Amniotic epithelial cell (primary cell): ENCODE results near the gene ASZ1.
A peak's percentile ranks its signal among the peaks of the same experiment; 100 is the strongest.

Experiments
- DNase-seq: peaks from one replicate; pipeline ENCODE4 v3.0.0-alpha.2; 2010; ENCODE audit warnings: low read depth

Gene ASZ1

DNA sequence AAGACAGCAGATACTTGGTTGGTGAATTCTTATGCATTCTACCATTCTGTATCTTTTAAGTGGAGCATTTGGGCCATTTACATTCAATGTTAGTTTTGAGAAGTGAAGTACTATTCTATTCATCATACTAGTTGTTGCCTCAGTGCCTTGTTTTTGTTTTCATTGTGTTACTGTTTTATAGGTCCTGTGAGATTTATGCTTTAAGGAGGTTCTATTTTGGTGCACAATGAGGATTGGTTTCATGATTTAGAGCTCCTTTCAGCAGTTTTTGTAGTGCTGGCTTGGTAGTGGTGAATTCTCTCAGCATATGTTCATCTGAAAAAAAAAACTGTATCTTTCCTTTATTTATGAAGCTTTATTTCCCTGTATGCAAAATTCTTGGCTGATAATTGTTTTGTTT is 81.1 kb downstream of the ASZ1 start:
- no peak for DNase-seq

DNA sequence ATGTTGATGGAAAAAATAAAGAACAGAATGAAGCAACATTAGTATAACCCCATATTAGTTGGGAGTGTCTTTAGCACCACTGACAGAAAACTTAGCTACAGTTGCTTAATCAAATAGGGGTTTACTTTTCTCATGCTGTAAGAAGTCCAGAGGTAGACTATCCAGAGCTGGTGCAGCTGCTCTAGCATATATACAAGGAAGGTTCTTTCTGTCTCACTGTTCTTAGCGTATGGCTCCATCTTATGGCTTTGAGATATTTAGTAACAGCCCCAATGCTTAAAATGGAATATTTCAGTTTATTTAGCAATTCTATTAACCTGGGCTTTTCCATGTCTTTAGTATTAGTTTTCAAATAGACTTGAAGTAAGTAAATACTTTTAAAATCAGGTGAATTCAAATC is 89.3 kb downstream of the ASZ1 start:
- DNase-seq: peak; percentile 19

DNA sequence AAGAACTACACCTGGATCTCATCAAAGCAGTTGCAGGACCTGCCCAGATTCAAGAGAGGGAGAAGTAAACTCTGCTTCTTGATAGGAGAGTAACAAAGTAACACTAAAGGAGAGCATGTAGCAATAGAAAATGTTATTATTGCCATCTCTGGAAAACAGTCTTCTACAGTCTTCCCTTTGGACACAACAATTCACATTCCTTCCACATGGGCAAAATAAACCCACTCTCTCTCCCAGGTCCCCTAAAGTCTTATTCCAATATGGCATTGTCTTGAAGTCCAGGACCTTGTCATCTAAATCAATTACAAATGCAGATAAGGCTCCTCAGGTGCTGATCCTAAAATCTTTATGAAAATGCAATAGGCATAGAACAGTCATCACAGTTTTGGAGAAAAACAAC is 94.1 kb downstream of the ASZ1 start:
- no peak for DNase-seq

DNA sequence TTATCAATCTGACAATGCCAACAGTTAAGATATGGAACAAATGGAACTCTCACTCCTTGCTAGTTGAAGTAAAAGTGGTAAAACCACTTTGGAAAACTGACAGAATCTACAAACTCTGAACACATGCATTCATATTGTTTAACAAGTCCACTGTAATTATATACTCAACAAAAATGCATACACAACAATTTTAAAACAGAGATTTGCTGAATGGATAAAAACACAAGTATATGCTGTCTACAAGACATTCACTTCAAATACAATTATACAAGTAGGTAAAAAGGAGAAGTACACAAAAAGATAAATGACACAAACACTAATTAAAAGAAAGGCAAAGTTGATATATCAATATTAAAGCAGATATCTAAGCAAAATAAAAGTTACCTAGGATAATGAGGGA is 95.3 kb downstream of the ASZ1 start:
- DNase-seq: no peak

DNA sequence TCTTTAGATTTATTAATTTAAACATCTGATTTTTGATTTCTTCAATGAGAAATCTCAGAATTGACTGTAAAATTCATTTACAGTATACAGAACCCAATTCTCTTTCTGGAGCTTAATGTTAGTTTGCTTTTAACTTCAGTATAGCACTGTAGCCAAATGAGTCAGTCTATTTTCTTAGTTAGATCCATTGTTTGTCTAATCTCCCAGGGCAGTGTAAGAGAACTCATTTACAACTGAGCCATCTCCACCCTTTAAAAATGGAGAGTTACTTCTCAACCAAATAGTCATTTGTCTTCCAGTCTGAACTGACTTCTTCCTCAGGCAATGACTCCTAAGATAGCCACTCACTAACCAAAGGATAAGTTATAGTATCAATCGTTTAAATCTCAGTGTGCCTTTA is 101.5 kb downstream of the ASZ1 start:
- no peak for DNase-seq

DNA sequence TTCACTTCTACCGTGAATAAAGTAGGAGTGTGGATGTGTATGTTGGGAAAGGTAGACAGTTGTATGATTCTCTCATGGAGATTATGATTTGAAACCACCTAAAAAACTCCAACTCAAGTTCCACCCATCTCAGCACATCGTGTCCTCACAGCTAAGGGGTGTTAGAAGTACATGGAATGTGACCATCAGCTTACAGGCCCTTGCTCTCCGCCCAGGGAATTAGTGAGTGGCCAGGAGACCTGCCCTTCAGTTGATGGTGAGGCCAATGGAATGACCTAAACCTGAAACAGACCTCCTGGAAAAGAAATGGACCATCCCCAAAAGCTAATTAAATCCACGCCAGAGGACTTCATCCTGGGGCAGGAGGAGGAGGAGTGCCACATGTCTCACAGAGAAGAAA is 102.3 kb downstream of the ASZ1 start:
- DNase-seq: no peak

DNA sequence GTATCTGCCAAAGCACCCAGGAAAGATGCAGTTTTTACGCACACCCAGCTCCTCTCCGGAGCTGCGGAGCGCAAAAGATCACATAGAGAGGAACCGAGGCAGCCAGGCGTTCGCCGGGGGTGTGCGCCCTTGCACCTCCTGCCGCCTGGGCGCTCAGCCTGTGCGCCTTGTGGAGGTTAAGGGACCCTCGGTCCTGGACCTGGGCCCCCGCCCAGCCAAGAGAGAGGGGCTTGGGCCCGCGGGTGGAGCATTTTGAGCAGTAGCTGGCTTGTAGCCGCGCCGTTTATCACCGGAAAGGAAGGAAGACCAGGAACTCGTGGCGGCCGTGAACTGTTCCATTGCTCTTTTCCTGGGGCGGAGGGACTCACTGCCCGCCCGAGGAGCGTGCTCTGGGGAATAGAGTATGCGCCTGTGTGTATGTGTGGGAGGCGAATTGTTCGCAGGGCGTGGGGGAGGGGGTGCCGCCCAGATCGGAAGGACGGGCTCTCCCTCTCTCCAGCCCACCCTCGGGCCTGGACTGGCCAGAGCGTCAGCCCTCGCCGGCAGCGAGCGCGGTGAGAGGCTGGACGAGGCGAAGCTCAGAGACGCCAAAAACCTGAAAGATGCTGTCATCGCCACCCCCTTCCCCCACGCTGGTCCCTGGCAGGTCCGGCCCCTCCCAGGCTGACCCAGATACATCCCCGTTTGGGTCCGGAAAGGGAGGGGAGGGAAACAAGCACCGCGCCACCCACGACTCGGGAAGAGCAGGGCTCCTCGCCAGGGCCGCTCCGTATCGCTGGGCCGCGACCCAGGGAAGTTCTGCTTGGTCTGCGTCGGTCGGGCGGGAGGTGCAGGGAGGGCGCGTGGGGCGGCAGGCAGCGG is 103.2 kb downstream of the ASZ1 start:
- DNase-seq: peak; percentile 30

DNA sequence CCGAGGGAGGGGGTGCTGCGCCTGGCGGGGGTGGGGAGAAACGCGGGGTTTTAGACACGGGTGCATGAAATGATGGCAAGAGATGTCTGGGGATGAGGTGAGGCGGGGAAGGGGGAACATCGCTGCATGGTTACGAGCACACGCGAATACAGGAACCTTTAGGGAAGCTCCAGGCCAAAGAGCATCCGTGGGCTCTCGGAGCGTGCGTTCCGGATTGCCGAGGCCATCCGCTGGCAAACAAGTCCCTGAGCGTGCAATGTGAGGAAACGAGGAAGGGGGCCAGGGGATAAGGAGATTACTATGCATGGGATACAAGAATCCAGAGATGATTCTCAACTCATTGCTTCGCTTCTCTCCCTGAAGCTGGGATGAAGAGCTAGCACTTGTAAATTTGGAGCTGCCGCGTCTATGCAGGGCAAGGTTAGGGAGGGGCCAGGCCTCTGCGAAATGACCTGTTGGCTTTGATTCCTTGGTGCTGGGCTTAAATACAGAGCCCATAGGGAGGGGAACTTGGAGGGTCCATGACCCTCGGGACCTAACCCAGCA is 103.9 kb downstream of the ASZ1 start:
- peak; percentile 33 for DNase-seq

DNA sequence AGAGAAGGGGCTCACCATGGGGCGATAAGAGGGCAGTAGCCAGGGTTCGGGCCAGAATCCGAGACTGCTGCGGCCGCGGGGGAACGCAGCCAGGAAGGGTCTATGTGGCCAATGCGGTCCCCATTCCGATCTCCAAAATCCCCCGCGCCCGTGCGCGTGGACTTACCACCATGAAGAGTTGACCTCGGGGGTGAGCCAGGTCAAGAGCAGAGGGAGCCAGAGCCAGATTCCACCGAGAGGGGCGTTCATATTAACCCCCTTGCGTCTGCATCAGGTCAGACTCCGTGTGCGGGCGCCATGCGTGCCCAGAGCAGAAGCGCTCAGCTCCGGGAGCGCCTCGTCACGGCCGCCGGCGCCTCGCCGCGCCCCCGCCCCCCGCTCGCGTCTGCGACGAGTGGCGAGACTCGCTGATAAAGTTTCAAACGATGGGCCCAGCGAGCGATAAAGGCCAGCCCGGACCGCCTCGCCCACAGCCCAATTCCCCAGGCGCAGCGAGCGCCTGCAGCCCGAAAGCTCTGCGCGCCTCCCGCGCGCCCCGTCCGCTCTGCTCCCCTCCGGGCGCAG is 104.5 kb downstream of the ASZ1 start, which contains the start of gene WNT2:
Gene WNT2, minus strand, starts transcription at position 318 of the 564 bp plus-strand sequence. Its CDS starts 69 bp downstream, at position 249.
- no peak for DNase-seq

DNA sequence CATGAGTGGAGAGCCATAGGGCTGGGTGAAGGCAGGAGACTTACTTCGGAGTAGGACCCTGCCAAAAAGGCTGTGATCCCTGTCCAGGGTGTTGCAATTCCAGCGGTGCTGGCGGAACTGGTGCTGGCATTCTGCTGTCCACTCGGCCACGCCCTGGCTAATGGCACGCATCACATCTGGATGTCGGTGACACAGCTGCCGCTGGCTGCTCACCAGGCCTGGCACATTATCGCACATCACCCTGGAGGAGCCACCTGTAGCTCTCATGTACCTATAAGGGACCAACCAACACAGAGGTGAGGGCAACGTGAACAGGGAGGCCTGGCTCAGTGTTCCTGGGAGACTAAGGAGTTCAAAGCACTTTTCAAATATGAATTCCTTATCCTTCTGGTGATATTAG is 106.8 kb downstream of the ASZ1 start:
- no peak for DNase-seq

DNA sequence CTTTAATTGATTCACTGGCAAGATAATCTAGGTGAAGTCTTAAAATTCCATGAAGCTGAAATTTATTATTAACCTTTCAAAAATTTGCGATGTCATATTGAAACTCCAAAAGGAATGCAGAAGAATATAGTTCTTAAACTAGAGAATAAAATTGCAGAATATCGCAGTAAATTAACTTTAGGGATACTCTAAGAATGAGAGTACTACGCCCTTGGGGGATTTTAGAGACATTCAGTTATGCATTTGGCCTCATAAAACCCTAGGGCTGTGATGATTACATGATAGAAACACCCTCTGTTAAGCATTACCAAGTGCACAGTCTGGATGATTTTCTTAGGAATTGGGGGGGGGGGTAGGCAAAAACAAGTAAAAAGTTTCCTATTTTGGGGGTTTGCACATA is 108.1 kb downstream of the ASZ1 start:
- no peak for DNase-seq

DNA sequence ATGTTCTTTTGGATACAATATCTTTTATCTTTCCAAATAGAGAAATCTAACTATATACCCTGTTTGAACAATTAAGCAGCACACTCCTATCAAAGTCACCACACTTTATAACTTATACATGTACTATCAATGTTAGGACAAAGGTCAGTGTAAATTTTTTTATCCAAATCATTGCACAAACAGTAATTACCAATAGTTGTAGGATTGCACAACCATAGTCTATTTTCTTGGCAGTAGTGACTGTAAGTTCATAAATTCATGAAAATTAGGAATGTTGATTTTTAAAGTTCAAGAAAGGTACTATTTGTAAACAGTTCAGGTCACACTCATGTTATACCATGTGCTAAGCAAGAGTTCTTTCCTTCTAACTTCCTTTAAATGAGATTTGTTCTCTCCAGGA is 113.7 kb downstream of the ASZ1 start:
- no peak for DNase-seq
